Hematopoietic multipotent progenitor cell treated with erythropoietin and hydrocortisone succinate and interleukin-3 and kit ligand, for 17 days (in vitro differentiated cells): Measurements from ENCODE around the gene DIPK1A.

Experiments used
- DNase-seq: peaks from one replicate; pipeline ENCODE4 v3.0.0-alpha.2; 2015; ENCODE audit warnings: low spot score

DIPK1A gene

DNA sequence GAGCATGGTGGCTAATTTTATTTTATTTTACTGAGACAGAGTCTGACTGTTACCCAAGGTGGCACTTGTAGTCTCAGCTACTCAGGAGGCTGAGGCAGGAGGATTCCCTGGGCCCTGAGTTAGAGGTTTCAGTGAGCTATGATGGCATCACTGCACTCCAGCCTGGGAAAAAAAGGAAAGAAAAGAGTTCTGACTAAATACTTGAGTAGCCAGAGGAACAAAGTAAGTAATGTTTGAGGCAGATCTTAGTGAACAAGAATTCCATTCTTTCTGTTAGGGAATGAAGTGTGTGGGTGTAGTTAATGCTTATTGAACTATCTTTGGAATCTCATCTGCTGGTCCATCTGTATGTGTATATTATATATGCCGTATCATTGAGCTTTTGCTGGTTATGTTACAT is 163.3 kb downstream of the DIPK1A start:
- no peak for DNase-seq

DNA sequence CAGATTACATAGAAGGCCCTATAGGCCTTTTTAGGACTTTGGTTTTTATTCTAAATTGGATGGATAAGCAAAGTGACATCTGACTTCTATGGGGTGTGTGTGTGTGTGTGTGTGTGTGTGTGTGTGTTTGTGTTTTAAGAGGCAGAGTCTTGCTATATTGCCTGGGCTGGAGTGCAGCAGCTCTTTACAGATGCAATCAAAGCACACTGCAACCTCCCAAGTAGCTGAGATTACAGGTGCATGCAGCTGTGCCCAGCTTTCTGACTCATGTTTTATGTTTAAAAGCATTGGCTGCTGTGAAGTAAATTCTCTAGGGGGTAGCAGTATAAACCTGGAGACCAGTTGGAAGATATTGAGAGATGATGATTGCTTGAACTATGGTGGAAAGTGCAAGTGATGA is 164.0 kb downstream of the DIPK1A start:
- DNase-seq: no peak

DNA sequence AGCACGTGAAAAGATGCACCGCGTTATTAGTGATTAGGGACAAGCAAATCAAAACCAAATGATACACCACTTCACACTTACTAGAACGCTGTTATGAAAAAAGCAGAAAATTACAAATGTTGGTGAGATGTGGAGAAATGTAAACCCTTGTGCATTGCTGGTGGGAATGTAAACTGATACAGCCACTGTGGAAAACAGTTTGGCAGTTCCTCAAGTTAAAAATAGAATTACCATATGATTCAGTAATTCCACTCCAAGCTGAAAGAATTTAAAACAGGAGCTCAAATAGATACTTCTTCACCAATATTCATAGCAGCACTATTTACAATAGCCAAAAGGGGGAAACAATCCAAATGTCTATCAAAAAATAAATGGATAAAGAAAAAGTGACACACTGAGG is 166.1 kb downstream of the DIPK1A start:
- no peak for DNase-seq

DNA sequence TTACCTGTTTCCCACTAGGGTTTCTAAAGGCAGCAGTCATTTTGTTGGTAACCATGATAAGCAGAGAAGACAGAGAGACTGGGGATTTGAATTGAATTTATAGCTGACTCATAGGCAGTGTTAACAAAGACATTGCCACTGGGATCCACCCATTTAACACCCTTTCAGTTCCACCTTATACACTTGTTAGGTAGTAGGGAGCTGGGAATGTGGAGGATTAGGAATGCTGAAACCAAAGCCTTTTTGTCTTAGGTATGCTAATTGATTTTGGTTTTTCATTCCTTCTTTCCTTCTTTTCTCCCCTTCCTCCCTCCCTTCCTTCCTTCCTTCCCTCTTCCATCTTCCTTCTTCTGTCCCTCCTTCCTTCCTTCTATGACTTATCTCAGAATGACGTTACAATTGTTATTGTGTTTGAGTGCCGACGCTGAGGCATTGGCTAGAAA is 168.9 kb downstream of the DIPK1A start:
- no peak for DNase-seq
